Measurements from ENCODE around the gene PDF.

PDF gene

GRCh38 chr16:69344171-69344570, 13.8 kb upstream of the PDF start:
- H3K4me3 ChIP-seq (ENCODE audit: low read depth, low read length), result no peak overlapping the region
- no peak for TF ChIP-seq CTCF (IDR thresholded peaks at IDR 0.05; ENCODE audit: low read depth, low read length, missing control alignments)
- in situ Hi-C loops (cut with HindIII; ENCODE audit: low sequenced_read_pairs), result no loop called here
- DNase-seq (ENCODE audit: low read depth), result no peak

GRCh38 chr16:69340095-69340644, 9.8 kb upstream of the PDF start:
- DNase-seq (ENCODE audit: low read depth), result no peak
- in situ Hi-C loops (cut with HindIII; ENCODE audit: low sequenced_read_pairs), result no loop called here
- peak overlapping the region; percentile 95 for H3K4me3 ChIP-seq (ENCODE audit: low read depth, low read length)
- TF ChIP-seq CTCF (IDR thresholded peaks at IDR 0.05; ENCODE audit: low read depth, low read length, missing control alignments), result no peak

GRCh38 chr16:69339289-69340094, 9.1 kb upstream of the PDF start, which contains the start of the genes COG8 and NIP7:
Gene COG8, minus strand, starts transcription at chr16:69339564. Its CDS starts 12 bp downstream, at chr16:69339552.
Gene NIP7, plus strand, starts transcription at chr16:69339772. Its CDS starts 58 bp downstream, at chr16:69339830.
- DNase-seq (ENCODE audit: low read depth), result peak; percentile 98
- peak; percentile 78 for TF ChIP-seq CTCF (IDR thresholded peaks at IDR 0.05; ENCODE audit: low read depth, low read length, missing control alignments)
- in situ Hi-C loops (cut with HindIII; ENCODE audit: low sequenced_read_pairs), result no loop called here
- peak within 1 kb of the TSS; percentile 95 for H3K4me3 ChIP-seq (ENCODE audit: low read depth, low read length)

- TF ChIP-seq CTCF (IDR thresholded peaks at IDR 0.05; ENCODE audit: low read depth, low read length, missing control alignments), result no peak
- no peak for DNase-seq (ENCODE audit: low read depth)
- in situ Hi-C loops (cut with HindIII; ENCODE audit: low sequenced_read_pairs), result no loop called here
- peak overlapping the region; percentile 95 for H3K4me3 ChIP-seq (ENCODE audit: low read depth, low read length)
Measured at GRCh38 chr16:69338557-69339288, 8.3 kb upstream of the PDF start.

GRCh38 chr16:69334696-69335095, 4.3 kb upstream of the PDF start:
- no peak for TF ChIP-seq CTCF (IDR thresholded peaks at IDR 0.05; ENCODE audit: low read depth, low read length, missing control alignments)
- in situ Hi-C loops (cut with HindIII; ENCODE audit: low sequenced_read_pairs), result no loop called here
- DNase-seq (ENCODE audit: low read depth), result no peak
- no peak overlapping the region for H3K4me3 ChIP-seq (ENCODE audit: low read depth, low read length)
